Measurements from ENCODE around the gene XRN2.

The XRN2 gene

GRCh38 chr20:21265261-21266190 is 37.6 kb upstream of the XRN2 start:
- DNase-seq (ENCODE audit: low read depth), result no peak
- TF ChIP-seq CTCF (IDR thresholded peaks at IDR 0.05; ENCODE audit: insufficient read depth, low read depth, low read length, missing control alignments), result no peak
- H3K4me3 ChIP-seq (ENCODE audit: low read length), result no peak overlapping the region

- TF ChIP-seq CTCF (IDR thresholded peaks at IDR 0.05; ENCODE audit: insufficient read depth, low read depth, low read length, missing control alignments), result no peak
- no peak for DNase-seq (ENCODE audit: low read depth)
- H3K4me3 ChIP-seq (ENCODE audit: low read length), result no peak overlapping the region
Measured at GRCh38 chr20:21266191-21266536, 37.0 kb upstream of the XRN2 start.

- TF ChIP-seq CTCF (IDR thresholded peaks at IDR 0.05; ENCODE audit: insufficient read depth, low read depth, low read length, missing control alignments), result no peak
- H3K4me3 ChIP-seq (ENCODE audit: low read length), result no peak overlapping the region
- DNase-seq (ENCODE audit: low read depth), result no peak
Measured at GRCh38 chr20:21269772-21270171, 33.4 kb upstream of the XRN2 start.

- H3K4me3 ChIP-seq (ENCODE audit: low read length), result no peak overlapping the region
- no peak for TF ChIP-seq CTCF (IDR thresholded peaks at IDR 0.05; ENCODE audit: insufficient read depth, low read depth, low read length, missing control alignments)
- no peak for DNase-seq (ENCODE audit: low read depth)
Measured at GRCh38 chr20:21270806-21271205, 32.3 kb upstream of the XRN2 start.

GRCh38 chr20:21272279-21272678 is 30.9 kb upstream of the XRN2 start:
- no peak overlapping the region for H3K4me3 ChIP-seq (ENCODE audit: low read length)
- DNase-seq (ENCODE audit: low read depth), result peak; percentile 14
- TF ChIP-seq CTCF (IDR thresholded peaks at IDR 0.05; ENCODE audit: insufficient read depth, low read depth, low read length, missing control alignments), result no peak

GRCh38 chr20:21272679-21273078 is 30.5 kb upstream of the XRN2 start:
- no peak overlapping the region for H3K4me3 ChIP-seq (ENCODE audit: low read length)
- no peak for TF ChIP-seq CTCF (IDR thresholded peaks at IDR 0.05; ENCODE audit: insufficient read depth, low read depth, low read length, missing control alignments)
- no peak for DNase-seq (ENCODE audit: low read depth)

Measured in epithelial cell of esophagus (primary cell).